Retinal pigment epithelial cell (primary cell): ENCODE results near the gene ATP2C1.

Experiments
- DNase-seq: peaks from one replicate; pipeline ENCODE4 v3.0.0-alpha.2; 2010; ENCODE audit warnings: low read depth
- H3K4me3 ChIP-seq: 2 replicates; pipeline ENCODE4 v1.5.1; 2011; ENCODE audit warnings: mild to moderate bottlenecking, low read length, control low read depth, moderate library complexity
- CTCF ChIP-seq: conservative IDR thresholded peaks from 2 replicates; pipeline ENCODE4 v1.5.1; 2011; ENCODE audit warnings: low read depth, low read length, control low read depth, inconsistent platforms

The ATP2C1 gene

GRCh38 chr3:130997289-130997688 lies 103.4 kb downstream of the ATP2C1 start:
- no peak for DNase-seq
- TF ChIP-seq CTCF: no peak
- no peak overlapping the region for H3K4me3 ChIP-seq

- no peak for DNase-seq
- no peak for TF ChIP-seq CTCF
Measured at GRCh38 chr3:131001071-131001470, 107.2 kb downstream of the ATP2C1 start.

GRCh38 chr3:131004603-131005002 lies 110.7 kb downstream of the ATP2C1 start:
- TF ChIP-seq CTCF: no peak
- no peak for DNase-seq
- H3K4me3 ChIP-seq: no peak overlapping the region

More at GRCh38 chr3:131001071-131001470, 107.2 kb downstream of the ATP2C1 start:
- H3K4me3 ChIP-seq: no peak overlapping the region

GRCh38 chr3:131007256-131007655 lies 113.4 kb downstream of the ATP2C1 start:
- DNase-seq: no peak
- no peak overlapping the region for H3K4me3 ChIP-seq
- no peak for TF ChIP-seq CTCF

- no peak overlapping the region for H3K4me3 ChIP-seq
- TF ChIP-seq CTCF: no peak
- DNase-seq: no peak
Measured at GRCh38 chr3:131007782-131008181, 113.9 kb downstream of the ATP2C1 start.

GRCh38 chr3:131008326-131008725 lies 114.4 kb downstream of the ATP2C1 start:
- TF ChIP-seq CTCF: no peak

GRCh38 chr3:131009698-131010097 lies 115.8 kb downstream of the ATP2C1 start:
- no peak for TF ChIP-seq CTCF
- no peak for DNase-seq
- no peak overlapping the region for H3K4me3 ChIP-seq

More at GRCh38 chr3:131008326-131008725, 114.4 kb downstream of the ATP2C1 start:
- no peak for DNase-seq
- no peak overlapping the region for H3K4me3 ChIP-seq
